ENCODE measurements around the gene TMEM144. TPM values are rescaled to one million over a fixed set of nuclear protein-coding genes. Genes with fewer than 3 reads are reported as not detected.

The TMEM144 gene
- total RNA-seq, 5 donors from 2014 or later (not counting 1 experiment from before 2014, with no cell fraction given): 0.09 to 0.32 TPM; not detected in 3

DNA sequence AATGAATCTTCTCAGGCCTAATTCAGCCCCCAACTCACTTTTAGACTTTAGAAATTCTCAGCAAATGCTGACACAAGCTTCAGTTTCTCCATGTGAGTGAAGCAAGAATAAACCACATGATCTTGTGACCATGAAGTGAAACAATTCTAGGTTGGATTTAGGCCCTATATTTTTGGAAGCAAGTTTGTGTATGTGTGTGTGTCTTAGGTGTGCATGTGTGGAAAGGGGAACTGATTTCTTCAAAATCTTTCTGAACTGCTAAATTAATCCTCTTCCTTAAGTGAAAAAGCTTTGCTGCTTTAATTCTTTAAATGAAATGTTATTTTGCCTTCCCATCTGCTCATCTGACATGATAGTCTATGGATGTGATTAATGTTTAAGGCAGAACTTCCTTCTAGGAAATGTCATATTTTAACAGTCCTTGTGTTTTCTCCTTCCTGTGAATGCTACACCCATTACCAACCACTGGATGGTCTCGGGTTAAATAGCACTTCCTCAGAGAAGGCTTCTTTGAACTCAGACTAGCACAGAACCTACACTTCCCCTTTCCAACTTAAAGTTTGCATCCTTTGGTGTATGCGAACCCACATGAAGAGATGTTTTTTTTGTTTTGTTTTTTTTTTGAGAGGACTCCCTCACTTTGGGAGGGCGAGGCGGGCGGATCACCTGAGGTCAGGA, 1.2 kb upstream of the TMEM144 start:
- H3K27me3 Mint-ChIP-seq: peaks cover 0 to 26% of the 10 kb centered on the region in 2 donors
- no peaks in the 10 kb centered on the region for H3K36me3 Mint-ChIP-seq
- no CpG with 5 or more reads among the region's 5 CpGs for WGBS (ENCODE audit: insufficient coverage)
- no peak overlapping the region for H3K27ac ChIP-seq (ENCODE audit: low read length)
- H3K4me3 ChIP-seq (ENCODE audit: control insufficient read depth in 1 of 2, extremely low read depth in 1 of 2, low read length in 1 of 2): no peak overlapping the region
- H3K4me3 Mint-ChIP-seq: peak overlapping the region in 2 of 3 donors; percentile 5 to 82
- CTCF ChIA-PET: no interaction called here
- H3K36me3 ChIP-seq (ENCODE audit: control insufficient read depth in 2 of 2, extremely low read depth in 1 of 2, insufficient read depth in 1 of 2, low read length in 1 of 2): no peaks in the 10 kb centered on the region
- H3K4me1 Mint-ChIP-seq: peaks cover 14 to 22% (median 19%) of the 10 kb centered on the region in 3 donors
- DNase-seq (no peak), ATAC-seq (replicated peaks in 1 of 4) (no peak)
- POLR2A ChIA-PET: no interaction called here
- H3K4me1 ChIP-seq (ENCODE audit: control insufficient read depth in 1 of 2, extremely low read depth in 1 of 2, insufficient read depth in 2 of 2, low read length in 2 of 2): peaks cover 5 to 10% of the 10 kb centered on the region in 2 experiments
- no peaks in the 10 kb centered on the region for H3K9me3 Mint-ChIP-seq
- no peak overlapping the region for H3K27ac Mint-ChIP-seq
- H3K9me3 ChIP-seq: no peaks in the 10 kb centered on the region
- peaks cover 0 to 5% of the 10 kb centered on the region in 2 experiments for H3K27me3 ChIP-seq (replicated peaks in 1 of 2; ENCODE audit: control insufficient read depth in 2 of 2, extremely low read depth in 1 of 2, insufficient read depth in 2 of 2, low read length in 1 of 2)

DNA sequence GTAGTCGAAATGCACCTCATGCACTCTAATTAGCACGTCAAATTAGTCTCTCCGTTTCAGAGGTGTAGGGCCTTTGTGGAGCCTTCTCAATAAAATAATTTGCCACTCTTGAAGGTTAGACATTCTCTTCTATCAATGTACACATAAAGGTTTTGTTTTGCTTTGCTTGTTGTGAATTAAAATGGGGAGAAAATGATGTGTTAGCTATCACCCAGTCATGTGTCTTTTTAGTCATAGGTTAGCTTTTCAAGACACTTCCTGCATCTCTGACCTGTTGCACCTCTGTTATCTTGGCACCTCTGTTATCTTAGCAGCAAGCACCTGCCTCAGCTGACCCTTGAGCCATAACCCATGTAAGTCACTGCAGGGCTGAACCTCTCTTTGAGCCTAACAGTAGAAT, 936 bp downstream of the TMEM144 start:
- peak overlapping the region in 1 of 3 donors; percentile 82 for H3K4me3 Mint-ChIP-seq
- no peaks in the 10 kb centered on the region for H3K36me3 ChIP-seq (ENCODE audit: control insufficient read depth in 2 of 2, extremely low read depth in 1 of 2, insufficient read depth in 1 of 2, low read length in 1 of 2)
- no peak overlapping the region for H3K27ac Mint-ChIP-seq

DNA sequence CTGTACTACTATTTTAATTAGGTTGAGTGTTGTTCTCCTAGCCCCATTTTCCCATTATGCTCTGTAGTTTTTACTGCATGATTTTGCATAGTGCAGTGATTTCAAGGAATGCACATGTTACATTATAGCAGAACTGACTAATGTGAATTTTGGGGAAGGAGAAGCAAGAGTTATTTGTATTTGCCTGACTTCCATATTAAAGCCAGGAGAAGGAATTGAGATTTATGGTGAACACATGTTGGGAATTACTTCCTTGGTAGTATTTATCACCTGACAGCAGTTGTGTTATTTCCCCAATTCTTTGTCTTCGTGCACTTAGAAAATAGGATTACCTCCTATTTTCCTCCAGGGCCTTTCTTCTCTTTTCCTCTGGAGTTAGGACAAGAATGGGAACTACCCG, 3.2 kb downstream of the TMEM144 start:
- Histone ChIP-seq H3K4me3 (ENCODE audit: control insufficient read depth in 1 of 2, extremely low read depth in 1 of 2, low read length in 1 of 2) (no peak overlapping the region), H3K4me1 (ENCODE audit: control insufficient read depth in 1 of 2, extremely low read depth in 1 of 2, insufficient read depth in 2 of 2, low read length in 2 of 2) (peaks cover 5 to 10% of the 10 kb centered on the region in 2 experiments), H3K27ac (ENCODE audit: low read length) (no peak overlapping the region), H3K9me3 (no peaks in the 10 kb centered on the region), H3K27me3 (replicated peaks in 1 of 2; ENCODE audit: control insufficient read depth in 2 of 2, extremely low read depth in 1 of 2, insufficient read depth in 2 of 2, low read length in 1 of 2) (peaks cover 0 to 5% of the 10 kb centered on the region in 2 experiments), H3K36me3 (ENCODE audit: control insufficient read depth in 2 of 2, extremely low read depth in 1 of 2, insufficient read depth in 1 of 2, low read length in 1 of 2) (no peaks in the 10 kb centered on the region)
- H3K27ac Mint-ChIP-seq: no peak overlapping the region
- ATAC-seq (replicated peaks in 1 of 4): no peak
- H3K9me3 Mint-ChIP-seq: no peaks in the 10 kb centered on the region
- ChIA-PET CTCF (interaction anchor here in 1 of 2 donors (0.6 kb wide), 1 partner anchor 1140 kb away, joined by 3 read pairs; no protein-coding TSS in a partner anchor), POLR2A (no interaction called here)
- WGBS (ENCODE audit: insufficient coverage): no CpG with 5 or more reads among the region's 2 CpGs
- H3K4me3 Mint-ChIP-seq: no peak overlapping the region
- DNase-seq: no peak
- H3K4me1 Mint-ChIP-seq: peaks cover 14 to 22% (median 19%) of the 10 kb centered on the region in 3 donors
- H3K36me3 Mint-ChIP-seq: no peaks in the 10 kb centered on the region
- peaks cover 3 to 26% of the 10 kb centered on the region in 2 donors for H3K27me3 Mint-ChIP-seq

More for the DNA sequence above, 936 bp downstream of the TMEM144 start:
- peaks cover 5 to 10% of the 10 kb centered on the region in 2 experiments for H3K4me1 ChIP-seq (ENCODE audit: control insufficient read depth in 1 of 2, extremely low read depth in 1 of 2, insufficient read depth in 2 of 2, low read length in 2 of 2)
- Mint-ChIP-seq H3K27me3 (peaks cover 3 to 29% of the 10 kb centered on the region in 2 donors), H3K4me1 (peaks cover 14 to 22% (median 19%) of the 10 kb centered on the region in 3 donors), H3K9me3 (no peaks in the 10 kb centered on the region), H3K36me3 (no peaks in the 10 kb centered on the region)
- H3K27me3 ChIP-seq (replicated peaks in 1 of 2; ENCODE audit: control insufficient read depth in 2 of 2, extremely low read depth in 1 of 2, insufficient read depth in 2 of 2, low read length in 1 of 2): peaks cover 0 to 5% of the 10 kb centered on the region in 2 experiments
- no peak for DNase-seq
- no peak for ATAC-seq (replicated peaks in 1 of 4)
- H3K4me3 ChIP-seq (ENCODE audit: control insufficient read depth in 1 of 2, extremely low read depth in 1 of 2, low read length in 1 of 2): no peak overlapping the region
- no peak overlapping the region for H3K27ac ChIP-seq (ENCODE audit: low read length)
- POLR2A ChIA-PET: no interaction called here
- H3K9me3 ChIP-seq: no peaks in the 10 kb centered on the region
- WGBS (ENCODE audit: insufficient coverage): no CpG with 5 or more reads among the region's 3 CpGs
- CTCF ChIA-PET: no interaction called here

DNA sequence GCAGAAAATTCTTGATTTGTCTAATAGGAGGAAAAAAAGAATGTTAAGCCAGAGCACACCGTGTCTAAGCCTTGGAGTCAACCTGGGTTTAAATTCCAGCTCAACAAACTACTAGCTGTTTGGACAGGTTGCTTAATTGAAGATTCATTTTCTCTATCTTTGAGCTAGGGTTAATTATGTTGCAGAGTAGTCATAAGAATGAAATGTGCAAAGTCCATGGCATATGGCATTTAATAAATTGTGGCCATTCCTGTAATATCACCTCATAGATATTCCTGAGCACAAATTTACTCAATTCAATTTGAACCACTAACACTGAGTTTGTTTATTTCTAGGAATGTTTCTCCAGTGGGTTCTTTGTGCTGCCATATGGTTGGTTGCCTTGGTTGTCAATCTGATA, 4.6 kb downstream of the TMEM144 start:
- H3K36me3 Mint-ChIP-seq: no peaks in the 10 kb centered on the region
- peaks cover 3 to 18% of the 10 kb centered on the region in 2 donors for H3K27me3 Mint-ChIP-seq
- H3K36me3 ChIP-seq (ENCODE audit: control insufficient read depth in 2 of 2, extremely low read depth in 1 of 2, insufficient read depth in 1 of 2, low read length in 1 of 2): no peaks in the 10 kb centered on the region
- H3K27ac Mint-ChIP-seq: no peak overlapping the region
- ChIA-PET CTCF (no interaction called here), POLR2A (no interaction called here)
- ATAC-seq (replicated peaks in 1 of 4): no peak
- no peaks in the 10 kb centered on the region for H3K9me3 Mint-ChIP-seq
- no peak for DNase-seq
- H3K4me1 ChIP-seq (ENCODE audit: control insufficient read depth in 1 of 2, extremely low read depth in 1 of 2, insufficient read depth in 2 of 2, low read length in 2 of 2): peaks cover 5 to 8% of the 10 kb centered on the region in 2 experiments
- WGBS (ENCODE audit: insufficient coverage): no CpG with 5 or more reads among the region's 1 CpG
- H3K4me3 Mint-ChIP-seq: no peak overlapping the region
- H3K27me3 ChIP-seq (replicated peaks in 1 of 2; ENCODE audit: control insufficient read depth in 2 of 2, extremely low read depth in 1 of 2, insufficient read depth in 2 of 2, low read length in 1 of 2): peaks cover 0 to 5% of the 10 kb centered on the region in 2 experiments
- H3K27ac ChIP-seq (ENCODE audit: low read length): no peak overlapping the region
- H3K4me1 Mint-ChIP-seq: peaks cover 11 to 17% (median 13%) of the 10 kb centered on the region in 3 donors
- H3K9me3 ChIP-seq: no peaks in the 10 kb centered on the region
- no peak overlapping the region for H3K4me3 ChIP-seq (ENCODE audit: control insufficient read depth in 1 of 2, extremely low read depth in 1 of 2, low read length in 1 of 2)

DNA sequence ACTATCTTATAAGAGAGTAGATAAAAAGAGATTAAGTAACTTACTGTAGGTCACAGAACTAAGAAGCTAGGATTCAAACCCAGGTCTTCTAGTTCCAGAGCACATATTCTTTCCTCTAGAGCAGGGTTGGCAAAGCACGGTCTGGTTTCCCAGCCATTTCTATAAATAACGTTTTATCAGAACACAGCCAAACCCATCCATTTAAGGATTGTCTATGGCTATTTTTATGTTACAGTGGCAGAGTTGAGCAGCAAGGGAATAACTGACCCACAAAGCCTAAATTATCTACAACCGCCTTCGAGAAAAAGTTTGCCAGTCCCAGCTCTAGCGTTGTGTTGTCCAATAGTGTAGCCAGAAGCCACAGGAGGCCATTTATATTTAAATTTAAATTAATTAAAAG, 7.5 kb downstream of the TMEM144 start:
- no peak overlapping the region for H3K4me3 Mint-ChIP-seq
- Histone ChIP-seq H3K9me3 (no peaks in the 10 kb centered on the region), H3K36me3 (ENCODE audit: control insufficient read depth in 2 of 2, extremely low read depth in 1 of 2, insufficient read depth in 1 of 2, low read length in 1 of 2) (no peaks in the 10 kb centered on the region), H3K4me3 (ENCODE audit: control insufficient read depth in 1 of 2, extremely low read depth in 1 of 2, low read length in 1 of 2) (no peak overlapping the region), H3K27me3 (replicated peaks in 1 of 2; ENCODE audit: control insufficient read depth in 2 of 2, extremely low read depth in 1 of 2, insufficient read depth in 2 of 2, low read length in 1 of 2) (no peaks in the 10 kb centered on the region), H3K27ac (ENCODE audit: low read length) (no peak overlapping the region), H3K4me1 (ENCODE audit: control insufficient read depth in 1 of 2, extremely low read depth in 1 of 2, insufficient read depth in 2 of 2, low read length in 2 of 2) (no peaks in the 10 kb centered on the region)
- ChIA-PET CTCF (no interaction called here), POLR2A (no interaction called here)
- no peaks in the 10 kb centered on the region for H3K9me3 Mint-ChIP-seq
- H3K27me3 Mint-ChIP-seq: peaks cover 3 to 4% of the 10 kb centered on the region in 2 donors
- no CpG with 5 or more reads among the region's 5 CpGs for WGBS (ENCODE audit: insufficient coverage)
- ATAC-seq (replicated peaks in 1 of 4) (no peak), DNase-seq (no peak)
- H3K36me3 Mint-ChIP-seq: no peaks in the 10 kb centered on the region
- H3K4me1 Mint-ChIP-seq: no peaks in the 10 kb centered on the region
- no peak overlapping the region for H3K27ac Mint-ChIP-seq

DNA sequence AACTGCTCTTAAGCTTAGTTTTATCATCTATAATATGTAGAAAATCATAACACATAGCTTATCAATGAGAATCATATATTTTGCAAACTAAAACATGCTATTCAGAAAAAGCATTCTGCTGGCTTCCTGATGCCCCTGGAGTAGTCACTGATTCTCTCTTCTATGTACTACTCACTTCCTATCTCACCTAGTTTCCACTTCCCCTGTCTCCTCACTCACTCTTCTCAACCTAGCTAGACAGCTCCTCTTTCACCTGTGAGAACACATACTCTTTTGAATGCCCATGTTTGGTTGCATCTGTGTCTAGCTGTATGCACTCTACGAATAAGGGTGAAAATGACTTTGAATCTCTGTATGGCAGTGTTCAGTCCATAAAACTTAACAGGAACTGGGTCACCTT, 9.3 kb downstream of the TMEM144 start:
- H3K36me3 Mint-ChIP-seq: no peaks in the 10 kb centered on the region
- Histone ChIP-seq H3K4me1 (ENCODE audit: control insufficient read depth in 1 of 2, extremely low read depth in 1 of 2, insufficient read depth in 2 of 2, low read length in 2 of 2) (no peaks in the 10 kb centered on the region), H3K36me3 (ENCODE audit: control insufficient read depth in 2 of 2, extremely low read depth in 1 of 2, insufficient read depth in 1 of 2, low read length in 1 of 2) (no peaks in the 10 kb centered on the region), H3K27me3 (replicated peaks in 1 of 2; ENCODE audit: control insufficient read depth in 2 of 2, extremely low read depth in 1 of 2, insufficient read depth in 2 of 2, low read length in 1 of 2) (no peaks in the 10 kb centered on the region), H3K27ac (ENCODE audit: low read length) (no peak overlapping the region), H3K9me3 (no peaks in the 10 kb centered on the region), H3K4me3 (ENCODE audit: control insufficient read depth in 1 of 2, extremely low read depth in 1 of 2, low read length in 1 of 2) (no peak overlapping the region)
- ATAC-seq (replicated peaks in 1 of 4) (no peak), DNase-seq (no peak)
- CTCF ChIA-PET: no interaction called here
- H3K27ac Mint-ChIP-seq: no peak overlapping the region
- peaks cover 0 to 3% of the 10 kb centered on the region in 2 donors for H3K27me3 Mint-ChIP-seq
- POLR2A ChIA-PET: no interaction called here
- H3K4me1 Mint-ChIP-seq: no peaks in the 10 kb centered on the region
- no peaks in the 10 kb centered on the region for H3K9me3 Mint-ChIP-seq
- no peak overlapping the region for H3K4me3 Mint-ChIP-seq
- WGBS (ENCODE audit: insufficient coverage): no CpG with 5 or more reads among the region's 1 CpG

Data from T-cell (primary cell).